ENCODE measurements around the gene WDR64. TPM values are rescaled to one million over a fixed set of nuclear protein-coding genes. Genes with fewer than 3 reads are reported as not detected.
"Not testable (repeated sequence)": the region's sequence is repeated elsewhere in the genome, so short reads cannot be mapped to it uniquely, and the experiment has no call there.

Gene WDR64
- total RNA-seq, 4 donors from 2014 or later = not detected

DNA sequence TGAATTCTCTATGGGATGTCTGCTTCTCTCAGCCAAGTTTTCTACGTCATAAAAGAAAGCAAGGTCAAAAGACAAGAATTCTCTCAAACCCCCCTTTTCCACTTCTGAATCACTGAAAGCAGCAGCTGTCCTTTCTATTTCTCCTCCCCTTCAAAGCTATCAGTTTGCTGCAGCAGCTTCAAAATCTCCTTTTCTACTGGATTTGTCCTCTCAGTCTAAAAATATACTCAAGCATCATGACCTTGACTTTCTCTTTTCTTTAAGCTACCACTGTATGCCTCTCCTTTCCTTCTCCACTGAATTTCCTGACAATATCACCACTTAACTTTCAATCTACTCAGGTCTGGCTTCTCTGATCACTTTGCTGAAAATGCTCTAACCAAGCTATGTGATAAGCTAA lies 1.9 kb downstream of the WDR64 start:
- DNase-seq (ENCODE audit: low spot score) = no peak
- ATAC-seq (ENCODE audit: low FRiP score) = no peak
- TF ChIP-seq CTCF (IDR thresholded peaks at IDR 0.05) = no peak

- ATAC-seq (ENCODE audit: low FRiP score) (no peak), DNase-seq (ENCODE audit: low spot score) (no peak)
- no peak for TF ChIP-seq CTCF (IDR thresholded peaks at IDR 0.05)
Measured at GRCh38 chr1:241654641-241655040, 2.6 kb downstream of the WDR64 start.

GRCh38 chr1:241658081-241658793 lies 6.2 kb downstream of the WDR64 start:
- ATAC-seq (ENCODE audit: low FRiP score) = no peak
- no peak for TF ChIP-seq CTCF (IDR thresholded peaks at IDR 0.05)
- no peak for DNase-seq (ENCODE audit: low spot score)

DNA sequence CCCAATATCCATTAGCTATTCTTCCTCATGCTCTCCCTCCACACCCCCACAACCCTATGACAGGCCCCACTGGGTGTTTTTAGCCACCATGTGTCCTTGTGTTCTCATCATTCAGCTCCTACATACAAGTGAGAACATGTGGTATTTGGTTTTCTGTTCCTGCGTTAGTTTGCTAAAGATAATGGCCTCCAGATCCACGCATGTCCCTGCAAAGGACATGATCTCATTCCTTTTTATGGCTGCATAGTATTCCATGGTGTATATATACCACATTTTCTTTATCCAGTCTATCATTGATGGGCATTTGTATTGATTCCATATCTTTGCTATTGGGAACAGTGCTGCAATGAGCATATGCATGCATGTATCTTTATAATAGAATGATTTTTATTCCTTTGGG lies 6.9 kb downstream of the WDR64 start:
- not testable (repeated sequence) for ATAC-seq (ENCODE audit: low FRiP score); DNase-seq (ENCODE audit: low spot score)

DNA sequence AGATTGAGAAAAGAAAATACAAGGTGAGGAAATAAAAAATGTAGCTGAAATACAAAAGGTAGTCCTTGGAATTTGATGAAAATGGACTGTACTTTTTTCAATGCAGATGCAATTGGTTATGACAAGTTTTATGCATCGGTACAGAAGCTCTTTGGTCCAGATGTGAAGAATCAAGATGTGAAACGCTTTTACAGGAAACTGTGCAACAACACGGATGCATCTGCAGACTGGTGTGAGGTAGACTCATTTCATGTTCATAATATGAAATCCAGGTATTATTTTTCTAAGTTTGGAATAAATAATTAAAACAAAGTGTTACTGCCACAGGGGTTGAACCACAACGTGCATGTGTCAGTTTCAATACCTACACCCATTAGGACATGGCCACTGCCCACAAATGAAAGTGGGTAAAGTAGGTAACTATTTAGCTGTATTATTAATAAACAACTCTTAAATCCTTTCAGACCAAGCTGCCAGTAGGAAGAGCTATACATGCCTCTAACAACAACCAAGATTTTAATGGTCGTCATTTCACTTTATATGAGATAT lies 8.4 kb downstream of the WDR64 start:
- DNase-seq (ENCODE audit: low spot score) (no peak), ATAC-seq (ENCODE audit: low FRiP score) (no peak)
- TF ChIP-seq CTCF (IDR thresholded peaks at IDR 0.05) = no peak

GRCh38 chr1:241666419-241666818 lies 14.3 kb downstream of the WDR64 start:
- TF ChIP-seq CTCF (IDR thresholded peaks at IDR 0.05) = no peak
- ATAC-seq (ENCODE audit: low FRiP score) (no peak), DNase-seq (ENCODE audit: low spot score) (no peak)

DNA sequence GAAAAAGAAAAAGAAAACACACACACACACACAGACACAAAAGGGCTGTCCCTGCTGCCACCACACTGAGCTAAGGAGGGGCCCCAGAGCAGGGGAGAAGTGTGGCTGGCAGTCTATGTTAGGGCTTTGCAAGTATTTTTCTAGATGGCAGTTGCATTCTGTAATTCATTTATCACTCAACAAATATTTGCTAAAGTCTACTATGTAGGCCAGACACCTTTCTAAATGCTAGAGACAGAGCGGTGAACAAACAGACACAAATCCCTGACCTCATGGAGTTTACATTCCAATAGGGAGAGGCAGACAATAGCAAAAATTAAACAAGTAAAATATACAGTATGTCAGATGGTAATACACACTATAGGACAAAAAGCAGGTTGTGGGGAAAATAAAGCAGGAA lies 20.2 kb downstream of the WDR64 start:
- ATAC-seq (ENCODE audit: low FRiP score) (no peak), DNase-seq (ENCODE audit: low spot score) (no peak)
- TF ChIP-seq CTCF (IDR thresholded peaks at IDR 0.05) = no peak
